ENCODE measurements around the gene DYSF. TPM values are rescaled to one million over a fixed set of nuclear protein-coding genes. Genes with fewer than 3 reads are reported as not detected.

DYSF gene
- total RNA-seq, 1 donor from 2014 or later, result 3.4 TPM

GRCh38 chr2:71715241-71715750 is 261.9 kb downstream of the DYSF start:
- no peak for ATAC-seq

GRCh38 chr2:71715951-71716696 is 262.8 kb downstream of the DYSF start:
- no peak for ATAC-seq

- ATAC-seq, result peak; percentile 38
These were observed 263.6 kb downstream of the DYSF start for GRCh38 chr2:71716697-71717624.

GRCh38 chr2:71718686-71719085 is 265.3 kb downstream of the DYSF start:
- no peak for ATAC-seq

GRCh38 chr2:71719520-71720282 is 266.3 kb downstream of the DYSF start:
- ATAC-seq, result no peak

GRCh38 chr2:71720283-71720560 is 266.9 kb downstream of the DYSF start:
- ATAC-seq, result no peak

- no peak for ATAC-seq
These were observed 267.4 kb downstream of the DYSF start for GRCh38 chr2:71720596-71721361.

GRCh38 chr2:71721362-71721665 is 268.0 kb downstream of the DYSF start:
- no peak for ATAC-seq

GRCh38 chr2:71721669-71722068 is 268.3 kb downstream of the DYSF start:
- ATAC-seq, result no peak

- no peak for ATAC-seq
These were observed 268.9 kb downstream of the DYSF start for GRCh38 chr2:71722286-71722685.

GRCh38 chr2:71724793-71725192 is 271.4 kb downstream of the DYSF start:
- ATAC-seq, result no peak

GRCh38 chr2:71725836-71726235 is 272.5 kb downstream of the DYSF start:
- no peak for ATAC-seq

- peak; percentile 82 for ATAC-seq
These were observed 274.2 kb downstream of the DYSF start for GRCh38 chr2:71727562-71727961.

- ATAC-seq, result no peak
These were observed 274.7 kb downstream of the DYSF start for GRCh38 chr2:71728036-71728435.

- ATAC-seq, result no peak
These were observed 277.5 kb downstream of the DYSF start for GRCh38 chr2:71730785-71731383.

GRCh38 chr2:71734620-71735019 is 281.3 kb downstream of the DYSF start:
- no peak for ATAC-seq

GRCh38 chr2:71735676-71736075 is 282.3 kb downstream of the DYSF start:
- ATAC-seq, result no peak

Other genes with a start within 250 kb of the DYSF start
- 9.8 TPM for gene PAIP2B, start 226.5 kb upstream of the DYSF start, total RNA-seq
- 52.0 TPM for gene ZNF638, start 121.8 kb upstream of the DYSF start, total RNA-seq

Measured in esophagus mucosa (tissue), 1 donor.